ENCODE data around the gene COLGALT1. TPM values are rescaled to one million over a fixed set of nuclear protein-coding genes. Genes with fewer than 3 reads are reported as not detected.

COLGALT1 gene
- total RNA-seq, 1 experiment from 2014 or later = 86.0 TPM

GRCh38 chr19:17557466-17557865, 2.0 kb downstream of the COLGALT1 start:
- CTCF ChIA-PET = interaction anchor here (1.2 to 1.6 kb wide), 2 partner anchors 16 to 20 kb away, joined by 3 to 5 read pairs; no protein-coding TSS in a partner anchor
- H3K4me3 ChIP-seq (replicated peaks in 1 of 2; ENCODE audit: low read depth in 1 of 2, low read length in 2 of 2) = no peak overlapping the region
- no peak for ATAC-seq
- H3K36me3 ChIP-seq (ENCODE audit: control insufficient read depth in 1 of 2, insufficient read depth in 2 of 2, low read length in 2 of 2) = peaks cover 23 to 25% of the 10 kb centered on the region in 2 experiments
- peaks cover 9 to 22% of the 10 kb centered on the region in 2 experiments; a peak in 3 of 4 replicates for H3K4me1 ChIP-seq (ENCODE audit: control insufficient read depth in 1 of 2, insufficient read depth in 2 of 2, low read length in 2 of 2)
- H3K27ac ChIP-seq (ENCODE audit: low read depth, low read length) = no peak overlapping the region
- TF ChIP-seq RAD21 (IDR thresholded peaks at IDR 0.05; ENCODE audit: low read depth) = no peak
- no peak for TF ChIP-seq TCF7L2 (IDR thresholded peaks at IDR 0.05; ENCODE audit: borderline replicate concordance, extremely low read depth, insufficient read depth, insufficient read length)
- no peak for TF ChIP-seq ATF3 (IDR thresholded peaks at IDR 0.05)
- no peak for TF ChIP-seq FOSL1 (IDR thresholded peaks at IDR 0.05; ENCODE audit: low read depth)
- no peak for TF ChIP-seq SIN3A (IDR thresholded peaks at IDR 0.05; ENCODE audit: low read depth)
- no peak for TF ChIP-seq CBX3 (IDR thresholded peaks at IDR 0.05; ENCODE audit: low read depth)
- TF ChIP-seq CTCF (IDR thresholded peaks at IDR 0.05 in 2 of 3, conservative IDR thresholded peaks at IDR 0.05 in 1 of 3; ENCODE audit: borderline replicate concordance in 1 of 3, insufficient read depth in 1 of 3, low read depth in 2 of 3, low read length in 2 of 3) = no peak
- TF ChIP-seq EZH2 (IDR thresholded peaks at IDR 0.05) = no peak
- TF ChIP-seq SP1 (IDR thresholded peaks at IDR 0.05; ENCODE audit: low read depth) = no peak
- TF ChIP-seq EGR1 (IDR thresholded peaks at IDR 0.05; ENCODE audit: low read depth) = no peak
- TF ChIP-seq YY1 (IDR thresholded peaks at IDR 0.05; ENCODE audit: extremely low read depth, insufficient replicate concordance, low read depth, low read length) = no peak
- TF ChIP-seq POLR2A (IDR thresholded peaks at IDR 0.05; ENCODE audit: borderline replicate concordance, extremely low read depth, insufficient read depth, insufficient read length) = no peak
- TF ChIP-seq REST (IDR thresholded peaks at IDR 0.05; ENCODE audit: low read depth) = no peak
- no peak for TF ChIP-seq CEBPB (IDR thresholded peaks at IDR 0.05; ENCODE audit: low read depth)
- no peak for TF ChIP-seq ELF1 (IDR thresholded peaks at IDR 0.05; ENCODE audit: borderline replicate concordance, low read depth)
- no peaks in the 10 kb centered on the region for H3K27me3 ChIP-seq (ENCODE audit: insufficient read depth, low read length)
- no peak overlapping the region for H3K4me2 ChIP-seq (ENCODE audit: low read length)
- H4K20me1 ChIP-seq (ENCODE audit: insufficient read depth) = no peaks in the 10 kb centered on the region
- intact Hi-C loops (cut with micrococcal nuclease) = no loop called here
- no peak for DNase-seq (ENCODE audit: low read depth, low spot score)
- BruUV-seq (replicated peaks) = no TSS peak
- H3K9ac ChIP-seq (ENCODE audit: low read length) = no peak overlapping the region
- RAD21 ChIA-PET (ENCODE audit: low non-redundant PET in 1 of 2, low total read pairs in 2 of 2, uncharacterized antibody in 2 of 2, unreplicated experiment in 2 of 2) = no interaction called here
- POLR2A ChIA-PET = no interaction called here
- H3K79me2 ChIP-seq (ENCODE audit: insufficient read depth, low read length) = peaks cover 50% of the 10 kb centered on the region
- H3K9me2 ChIP-seq (ENCODE audit: insufficient read depth) = no peaks in the 10 kb centered on the region
- no peak overlapping the region for H2AFZ ChIP-seq (ENCODE audit: low read depth, low read length, poor library complexity, severe bottlenecking)
- H3K9me3 ChIP-seq (ENCODE audit: control insufficient read depth in 1 of 2, insufficient read depth in 1 of 2, low read depth in 1 of 2, low read length in 2 of 2) = no peaks in the 10 kb centered on the region

All from HCT116 (cell line).